Thoracic aorta endothelial cell (primary cell): ENCODE measurements around the gene ASB6. TPM values are rescaled to one million over a fixed set of nuclear protein-coding genes. Genes with fewer than 3 reads are reported as not detected.

ENCODE experiments used
- total RNA-seq: library from RNA; depleted of rRNA; stranded (reverse); fragments of >200 nt; gene quantifications from 2 replicates; pipeline ENCODE4 v1.2.3, GENCODE V29; 2012

ASB6 gene, protein sequence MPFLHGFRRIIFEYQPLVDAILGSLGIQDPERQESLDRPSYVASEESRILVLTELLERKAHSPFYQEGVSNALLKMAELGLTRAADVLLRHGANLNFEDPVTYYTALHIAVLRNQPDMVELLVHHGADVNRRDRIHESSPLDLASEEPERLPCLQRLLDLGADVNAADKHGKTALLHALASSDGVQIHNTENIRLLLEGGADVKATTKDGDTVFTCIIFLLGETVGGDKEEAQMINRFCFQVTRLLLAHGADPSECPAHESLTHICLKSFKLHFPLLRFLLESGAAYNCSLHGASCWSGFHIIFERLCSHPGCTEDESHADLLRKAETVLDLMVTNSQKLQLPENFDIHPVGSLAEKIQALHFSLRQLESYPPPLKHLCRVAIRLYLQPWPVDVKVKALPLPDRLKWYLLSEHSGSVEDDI
- total RNA-seq: 14.8 and 18.5 TPM in 2 replicates

DNA sequence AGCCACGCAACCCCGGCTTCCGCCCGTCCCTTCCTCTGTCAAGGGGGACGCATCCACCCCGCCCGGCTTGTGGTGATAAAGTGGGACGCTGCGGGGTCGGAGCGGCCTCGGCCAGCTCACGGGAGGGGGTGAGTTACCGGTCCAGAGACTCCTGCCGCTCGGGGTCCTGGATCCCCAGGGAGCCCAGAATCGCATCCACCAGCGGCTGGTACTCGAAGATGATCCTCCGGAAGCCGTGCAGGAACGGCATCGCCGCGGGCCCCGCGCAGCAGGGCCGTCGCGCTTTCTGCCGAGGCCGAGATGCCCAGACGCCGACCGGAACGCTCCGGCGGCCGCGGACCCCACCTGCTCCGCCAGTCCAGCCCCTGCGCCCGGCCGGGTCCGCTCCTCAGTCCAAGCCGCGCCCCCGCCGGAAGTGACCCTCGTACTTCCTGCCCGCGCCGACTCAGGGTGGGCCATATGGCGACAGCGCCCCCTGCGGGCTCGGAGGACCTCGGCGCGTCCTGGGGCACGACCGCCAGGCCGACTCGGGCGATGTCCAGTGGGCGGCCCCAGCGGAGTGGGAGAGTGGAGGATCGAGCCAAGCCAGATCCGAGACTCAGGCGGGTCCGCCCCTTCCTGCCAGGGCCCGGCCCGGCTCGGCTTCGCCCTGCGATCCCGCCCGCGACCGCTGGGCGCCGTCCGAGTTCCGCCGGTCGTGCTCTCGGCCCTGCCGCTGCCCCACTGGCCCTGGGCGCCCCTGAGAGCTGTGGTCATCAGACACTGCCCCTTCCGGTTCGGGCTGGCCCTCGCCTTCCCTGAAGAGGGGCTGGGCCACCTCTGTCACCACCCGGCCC, at the start of gene ASB6:
Gene ASB6 (minus strand): TSS at position 402 of the 836 bp plus-strand sequence. CDS start 152 bp downstream, at position 250.

DNA sequence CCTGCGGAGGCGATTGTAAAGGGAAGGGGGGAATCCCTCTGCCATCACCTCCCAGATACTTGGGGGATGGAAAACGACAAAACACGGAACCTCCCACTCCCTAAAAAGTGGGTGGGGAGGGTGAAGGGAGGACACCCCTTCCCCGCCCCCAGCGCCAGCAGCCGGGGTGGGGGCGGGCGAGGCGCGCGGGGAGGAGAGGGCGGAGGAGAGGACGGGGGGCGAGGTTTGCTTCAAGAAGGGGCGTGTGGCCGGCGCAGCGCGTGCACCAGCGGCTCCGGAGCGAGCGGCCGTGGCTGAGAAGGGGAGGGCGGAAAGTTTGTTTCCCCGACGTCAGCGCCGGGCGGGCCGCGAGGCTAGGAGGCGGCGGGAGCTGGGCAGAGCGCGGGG, 23.4 kb upstream of the ASB6 start, which contains the start of gene PRRX2:
Gene PRRX2 (plus strand): TSS at position 259 of the 387 bp plus-strand sequence. CDS start 221 bp downstream, outside the sequence.

DNA sequence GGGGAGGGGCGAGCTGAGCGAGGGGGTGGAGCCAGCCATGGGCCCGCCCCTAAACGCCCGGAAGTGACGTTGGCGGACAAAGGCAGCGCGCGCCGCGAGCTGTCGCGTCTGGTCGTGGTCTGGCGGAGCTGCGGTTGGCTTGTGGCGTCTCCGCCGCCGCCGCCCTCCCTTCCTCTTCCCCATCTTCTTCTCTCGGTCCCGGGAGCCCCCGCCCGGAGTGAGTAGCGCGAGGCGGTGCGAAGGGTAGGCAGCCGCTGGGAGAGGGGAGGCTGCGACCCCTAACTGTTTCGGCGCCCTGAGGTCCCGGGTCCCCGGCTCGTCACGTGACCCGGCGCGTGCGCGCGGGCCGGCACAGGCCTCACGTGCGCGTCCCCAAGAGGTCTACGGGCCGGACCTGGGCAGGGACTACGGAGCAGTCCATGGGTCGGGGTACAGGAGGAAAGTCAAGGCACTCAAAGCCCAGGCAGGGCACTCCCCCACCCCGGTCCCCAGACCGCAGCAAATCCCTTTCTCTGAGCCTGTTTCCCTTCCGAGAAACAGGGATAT, 15.8 kb downstream of the ASB6 start, which contains the start of gene NTMT1:
Gene NTMT1 (plus strand): TSS at position 85 of the 546 bp plus-strand sequence. CDS start 6,541 bp downstream, outside the sequence.

DNA sequence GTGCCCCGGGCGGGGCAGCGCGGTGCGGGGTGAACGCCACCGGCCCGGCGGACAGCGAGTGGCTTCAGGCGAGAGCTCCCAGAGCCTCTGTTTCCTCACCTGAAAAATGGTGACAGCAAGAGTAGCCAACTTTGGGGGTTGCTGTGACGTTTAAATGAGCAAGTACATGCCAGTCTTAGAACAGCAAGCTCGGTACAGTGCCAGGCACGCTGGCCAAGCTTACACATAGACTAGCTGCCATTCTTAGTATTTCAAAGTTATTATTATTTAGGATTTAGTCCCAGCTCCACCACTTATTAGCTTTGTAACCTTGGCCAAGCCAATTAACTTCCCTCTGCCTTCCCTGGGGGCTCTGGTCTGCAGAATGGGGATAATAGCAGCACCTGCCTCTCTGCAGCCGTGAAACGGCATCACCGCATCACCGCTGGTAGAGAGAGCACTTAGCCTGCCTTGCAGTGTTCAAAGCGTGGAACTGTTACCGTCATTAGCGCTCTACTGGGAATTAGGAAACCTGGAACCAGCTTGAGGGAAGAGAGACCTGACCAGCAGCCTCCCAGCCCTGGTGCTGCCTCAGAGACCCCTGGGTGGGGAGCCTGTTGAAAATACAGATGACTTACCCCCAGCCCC, 21.2 kb downstream of the ASB6 start, which contains the start of gene C9orf50:
Gene C9orf50 (minus strand): TSS at position 433 of the 627 bp plus-strand sequence. CDS start 527 bp downstream, outside the sequence.

Other genes with a start within 250 kb of the ASB6 start
- not detected in 2 replicates for gene C9orf50, start 21.1 kb downstream of the ASB6 start, total RNA-seq
- 19.8 and 29.6 TPM in 2 replicates for gene NTMT1, start 16.0 kb downstream of the ASB6 start, total RNA-seq
- not detected in 2 replicates for gene PRRX2, start 23.5 kb upstream of the ASB6 start, total RNA-seq
- not detected in 2 replicates for gene PTGES, start 110.9 kb upstream of the ASB6 start, total RNA-seq
- gene TOR1B, start 161.0 kb upstream of the ASB6 start, total RNA-seq: 23.1 and 24.9 TPM in 2 replicates
- 53.6 and 59.1 TPM in 2 replicates for gene TOR1A, start 182.0 kb upstream of the ASB6 start, total RNA-seq
- 29.5 and 31.8 TPM in 2 replicates for gene C9orf78, start 193.1 kb upstream of the ASB6 start, total RNA-seq
- 5.7 and 7.3 TPM in 2 replicates for gene USP20, start 193.3 kb upstream of the ASB6 start, total RNA-seq